Spinal cord (tissue), 10 donors: Measurements from ENCODE around the gene ARHGAP21. TPM values are rescaled to one million over a fixed set of nuclear protein-coding genes. Genes with fewer than 3 reads are reported as not detected.
"Not testable (repeated sequence)": the region's sequence is repeated elsewhere in the genome, so short reads cannot be mapped to it uniquely, and the experiment has no call there.

ENCODE experiments used
- DNase-seq, 6 donors: peaks; one replicate each; pipeline versions ENCODE4 v3.0.0 to v3.0.0-alpha.2; 2013 to 2015; ENCODE audit warnings: low spot score in 6 of 6, low read depth in 4 of 6
- H3K27ac ChIP-seq: one replicate; pipeline ENCODE4 v1.5.1; 2013; ENCODE audit warnings: low read depth, low read length, control low read depth
- H3K27me3 ChIP-seq: one replicate; pipeline ENCODE4 v1.6.1; 2013; ENCODE audit warnings: low read length; ENCODE audit not compliant: control insufficient read depth, insufficient read depth
- H3K36me3 ChIP-seq: one replicate; pipeline ENCODE4 v1.6.1; 2013; ENCODE audit warnings: low read length; ENCODE audit not compliant: control insufficient read depth, insufficient read depth
- H3K4me1 ChIP-seq: one replicate; pipeline ENCODE4 v1.6.1; 2013; ENCODE audit warnings: low read length; ENCODE audit not compliant: control insufficient read depth, insufficient read depth
- H3K4me3 ChIP-seq: one replicate; pipeline ENCODE4 v1.5.1; 2013; ENCODE audit warnings: low read depth, low read length, control low read depth
- H3K9me3 ChIP-seq: one replicate; pipeline ENCODE4 v1.6.1; 2013; ENCODE audit warnings: low read length; ENCODE audit not compliant: control insufficient read depth, insufficient read depth
- WGBS: methylation state at CpG from one replicate; pipeline ENCODE4 v1.1.5; 2013; ENCODE audit warnings: missing lambda C conversion rate; ENCODE audit not compliant: insufficient coverage; 5-methylcytosine and 5-hydroxymethylcytosine counted together
- polyA plus RNA-seq, 2 donors: library from polyadenylated mRNA; unstranded; fragments of 120-200 nt; gene quantifications; one replicate each; pipeline ENCODE4 v1.2.1, GENCODE V29; 2013; ENCODE audit not compliant: insufficient read length in 2 of 2
- total RNA-seq, 2 donors: library from RNA; depleted of rRNA in 1 of 2; stranded (reverse); fragments of 120-200 nt in 1 of 2; fragments of >200 nt in 1 of 2; gene quantifications; one replicate each; pipeline versions ENCODE4 v1.2.3 to v1.2.4, GENCODE V29; 2013 to 2014
- donor health status: healthy.

ARHGAP21 gene
- total and polyA plus RNA-seq, 4 donors, result 134 to 161 (median 147) TPM

DNA sequence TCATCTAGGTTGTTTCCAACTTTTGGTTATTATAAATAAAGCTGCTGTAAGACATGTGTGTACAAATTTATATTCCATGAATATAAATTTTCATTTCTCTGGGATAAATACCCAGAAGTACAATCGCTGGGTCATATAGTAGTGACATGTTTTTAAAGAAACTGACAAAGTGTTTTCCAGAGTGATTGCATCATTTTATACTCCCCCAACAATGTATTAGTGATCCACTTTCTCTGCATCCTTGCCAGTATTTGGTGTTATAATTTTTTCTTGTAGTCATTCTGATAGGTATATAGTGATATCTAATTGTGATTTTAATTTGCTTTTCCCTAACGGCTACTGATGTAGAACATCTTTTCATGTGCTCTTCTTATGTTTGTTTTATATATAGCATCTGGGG is 27.0 kb upstream of the ARHGAP21 start:
- no CpG with 5 or more reads among the region's 2 CpGs for WGBS
- no peaks in the 10 kb centered on the region for H3K9me3 ChIP-seq
- H3K27me3 ChIP-seq, result no peaks in the 10 kb centered on the region
- DNase-seq, result no peak
- H3K4me3 ChIP-seq, result no peak overlapping the region
- H3K36me3 ChIP-seq, result no peaks in the 10 kb centered on the region
- no peaks in the 10 kb centered on the region for H3K4me1 ChIP-seq
- H3K27ac ChIP-seq, result no peak overlapping the region

DNA sequence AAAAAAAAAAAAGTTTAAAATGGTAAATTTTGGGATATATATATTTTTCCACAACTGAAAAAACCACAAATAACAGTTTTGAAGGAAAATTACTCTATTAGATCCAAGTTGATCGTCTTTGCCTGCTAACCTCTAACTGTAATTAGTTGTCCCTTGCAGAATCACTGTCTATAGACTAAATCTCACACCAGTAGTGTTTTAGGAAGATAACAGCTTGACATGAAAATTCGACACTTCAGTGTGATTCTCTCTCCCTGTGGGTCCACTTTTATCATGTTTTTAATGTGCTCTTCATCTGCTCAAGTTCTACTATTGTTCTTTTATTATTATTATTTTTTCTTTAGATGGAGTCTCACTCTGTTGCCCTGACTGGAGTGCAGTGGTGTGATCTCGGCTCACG is 24.5 kb upstream of the ARHGAP21 start:
- no peak overlapping the region for H3K27ac ChIP-seq
- no peak overlapping the region for H3K4me3 ChIP-seq
- no peaks in the 10 kb centered on the region for H3K36me3 ChIP-seq
- H3K4me1 ChIP-seq, result no peaks in the 10 kb centered on the region
- no CpG with 5 or more reads among the region's 4 CpGs for WGBS
- no peaks in the 10 kb centered on the region for H3K27me3 ChIP-seq
- no peak for DNase-seq
- no peaks in the 10 kb centered on the region for H3K9me3 ChIP-seq

DNA sequence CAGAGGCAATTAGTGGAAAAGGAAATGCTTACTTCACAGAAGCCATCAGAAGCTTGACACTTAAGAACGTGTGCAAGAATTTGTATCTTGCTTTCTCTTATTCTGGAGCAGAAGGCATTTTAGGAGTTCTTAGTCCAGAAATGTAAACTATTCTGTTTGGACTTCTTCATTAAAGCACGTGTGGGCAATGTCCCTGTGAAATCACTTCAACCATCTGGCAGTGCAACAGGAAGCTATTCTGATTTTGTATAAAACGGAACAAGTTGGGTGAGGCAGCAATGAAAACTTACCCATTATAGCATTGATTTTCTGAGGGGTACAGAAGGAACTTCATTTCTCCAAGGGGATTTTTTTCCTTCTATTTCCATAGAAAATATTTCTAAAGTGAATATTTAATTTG is 21.3 kb upstream of the ARHGAP21 start:
- Histone ChIP-seq H3K36me3 (no peaks in the 10 kb centered on the region), H3K27ac (no peak overlapping the region), H3K4me1 (no peaks in the 10 kb centered on the region), H3K9me3 (no peaks in the 10 kb centered on the region), H3K4me3 (no peak overlapping the region), H3K27me3 (no peaks in the 10 kb centered on the region)
- 86% methylated on average over 1 of the region's 3 CpGs for WGBS
- DNase-seq, result no peak

DNA sequence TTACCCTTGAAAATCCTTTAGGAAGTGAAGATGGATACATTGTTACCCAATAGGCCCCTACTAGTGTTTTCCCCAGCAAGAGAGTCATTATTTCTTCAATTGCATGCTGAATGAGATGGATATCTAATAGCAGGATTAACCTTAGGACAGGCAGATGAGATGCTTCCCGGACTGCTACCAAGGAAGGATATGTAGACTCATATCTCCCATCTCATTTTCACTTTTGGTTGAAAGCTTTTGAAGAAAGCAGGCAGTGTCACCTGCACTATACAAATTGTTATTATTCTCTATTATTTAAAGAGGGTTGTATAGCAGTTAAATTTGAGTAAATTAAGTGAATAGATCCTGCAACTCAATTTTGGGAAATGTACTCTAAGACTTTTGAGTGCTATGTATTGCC is 17.0 kb upstream of the ARHGAP21 start:
- Histone ChIP-seq H3K4me1 (no peaks in the 10 kb centered on the region), H3K9me3 (no peaks in the 10 kb centered on the region), H3K4me3 (no peak overlapping the region), H3K27me3 (no peaks in the 10 kb centered on the region), H3K27ac (no peak overlapping the region), H3K36me3 (no peaks in the 10 kb centered on the region)
- WGBS, result no CpG with 5 or more reads among the region's 1 CpG
- DNase-seq, result no peak

DNA sequence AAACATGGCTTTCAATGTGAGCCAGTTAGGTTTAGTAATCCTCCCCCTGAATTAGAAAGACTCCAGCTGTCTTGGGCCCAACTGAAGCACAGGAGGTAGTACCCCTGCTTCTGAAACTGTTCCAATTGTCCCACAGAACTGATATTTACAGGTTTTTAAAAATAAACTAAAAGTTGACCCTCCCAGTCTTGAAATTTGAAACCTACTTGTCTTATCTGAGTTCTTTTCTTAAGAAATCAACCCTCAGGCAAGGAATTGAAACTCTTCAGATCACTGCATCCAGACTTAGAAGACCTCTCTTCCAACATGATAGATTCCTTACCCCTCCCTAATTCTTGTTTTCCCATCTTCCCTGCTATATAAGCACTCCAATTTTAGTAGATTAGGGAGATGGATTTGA is 13.3 kb upstream of the ARHGAP21 start:
- DNase-seq, result no peak
- no peak overlapping the region for H3K4me3 ChIP-seq

DNA sequence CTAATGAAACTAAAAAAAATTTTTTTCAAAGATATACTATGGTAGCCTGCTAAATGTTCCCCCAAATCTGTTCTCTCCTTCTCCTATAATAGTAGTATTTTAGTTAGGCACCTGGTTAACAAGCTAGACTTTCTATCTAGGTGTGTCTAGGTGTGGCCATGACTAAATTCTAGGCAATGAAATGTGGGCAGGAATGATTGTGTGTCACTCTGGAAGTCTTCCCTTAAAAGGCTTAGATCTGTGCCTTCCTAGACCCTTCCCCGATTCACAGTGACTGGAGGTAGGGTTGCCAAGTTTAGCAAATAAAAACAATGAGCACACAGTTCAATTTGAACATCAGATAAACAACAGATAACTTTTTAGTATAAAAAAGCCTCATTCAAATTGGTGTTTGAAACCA is 8.3 kb upstream of the ARHGAP21 start:
- Histone ChIP-seq H3K4me1 (no peaks in the 10 kb centered on the region), H3K9me3 (no peaks in the 10 kb centered on the region), H3K27ac (no peak overlapping the region), H3K27me3 (no peaks in the 10 kb centered on the region), H3K4me3 (no peak overlapping the region), H3K36me3 (no peaks in the 10 kb centered on the region)
- DNase-seq, result no peak
- WGBS, result no CpG with 5 or more reads among the region's 1 CpG

More for the DNA sequence above, 13.3 kb upstream of the ARHGAP21 start:
- H3K27ac ChIP-seq, result no peak overlapping the region
- H3K9me3 ChIP-seq, result no peaks in the 10 kb centered on the region
- H3K4me1 ChIP-seq, result no peaks in the 10 kb centered on the region
- no peaks in the 10 kb centered on the region for H3K27me3 ChIP-seq
- no peaks in the 10 kb centered on the region for H3K36me3 ChIP-seq

DNA sequence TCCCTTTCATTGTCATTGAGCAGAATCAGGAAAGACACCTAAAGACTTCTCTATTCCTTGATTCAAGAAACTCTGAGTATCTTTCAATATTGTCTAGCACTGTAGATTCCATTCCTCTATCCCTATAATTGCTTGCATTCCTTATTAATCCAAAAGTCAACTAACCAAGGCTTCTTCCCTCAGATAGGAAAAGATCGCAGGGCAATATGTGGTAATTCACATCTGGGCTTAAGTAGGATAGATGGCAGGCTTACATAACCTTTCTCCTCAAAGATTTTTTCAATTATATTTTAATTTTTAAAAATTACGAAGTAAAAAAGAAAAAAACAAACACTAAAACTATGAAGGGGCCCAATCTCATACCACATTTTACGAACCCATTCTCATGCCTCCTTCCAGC is 7.1 kb upstream of the ARHGAP21 start:
- Histone ChIP-seq H3K36me3 (no peaks in the 10 kb centered on the region), H3K4me3 (no peak overlapping the region), H3K9me3 (no peaks in the 10 kb centered on the region), H3K4me1 (no peaks in the 10 kb centered on the region), H3K27ac (no peak overlapping the region), H3K27me3 (no peaks in the 10 kb centered on the region)
- no peak for DNase-seq
- WGBS, result no CpG with 5 or more reads among the region's 3 CpGs

DNA sequence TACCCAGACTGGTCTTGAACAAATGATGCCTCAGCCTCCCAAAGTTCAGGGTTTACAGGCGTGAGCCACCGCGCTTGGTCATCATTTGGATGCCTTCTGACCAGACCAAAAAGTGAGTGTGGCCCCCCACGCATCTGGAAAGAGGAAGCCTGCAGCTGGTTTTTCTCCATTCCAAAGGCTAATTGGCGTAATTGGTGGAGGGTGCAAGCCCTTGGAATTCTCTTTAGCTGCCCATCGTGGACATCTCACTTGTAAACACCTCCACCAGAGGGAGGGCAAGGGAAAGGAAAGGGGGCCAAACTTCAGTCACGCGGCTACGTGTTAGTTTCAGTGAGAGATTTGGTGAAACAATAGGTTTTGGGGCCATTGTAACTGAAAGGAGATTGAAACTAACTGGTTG is 4.1 kb upstream of the ARHGAP21 start:
- H3K27ac ChIP-seq, result no peak overlapping the region
- no peaks in the 10 kb centered on the region for H3K27me3 ChIP-seq
- no peaks in the 10 kb centered on the region for H3K36me3 ChIP-seq
- no peaks in the 10 kb centered on the region for H3K4me1 ChIP-seq
- H3K9me3 ChIP-seq, result no peaks in the 10 kb centered on the region
- DNase-seq, result no peak
- no peak overlapping the region for H3K4me3 ChIP-seq
- 88% methylated on average over 5 of the region's 9 CpGs for WGBS

DNA sequence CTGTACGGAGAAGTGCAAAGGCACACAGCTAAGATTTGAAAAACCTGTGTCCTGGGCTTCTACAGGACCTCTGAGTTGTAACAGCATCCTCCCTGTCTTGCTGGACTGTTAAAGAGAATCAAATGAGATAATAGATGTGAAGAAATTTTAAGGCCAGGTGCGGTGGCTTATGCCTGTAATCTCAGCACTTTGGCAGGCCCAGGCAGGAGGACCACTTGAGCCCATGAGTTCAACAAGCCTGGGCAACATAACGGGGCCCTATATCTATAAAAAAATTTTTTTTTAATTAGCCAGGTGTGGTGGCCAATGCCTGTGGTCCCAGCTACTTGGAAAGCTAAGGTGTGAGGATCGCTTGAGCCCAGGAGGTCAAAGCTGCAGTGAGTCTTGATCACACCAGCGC is 2.9 kb upstream of the ARHGAP21 start:
- Histone ChIP-seq H3K27ac (no peak overlapping the region), H3K27me3 (no peaks in the 10 kb centered on the region), H3K9me3 (no peaks in the 10 kb centered on the region), H3K4me1 (peaks cover 5% of the 10 kb centered on the region), H3K4me3 (no peak overlapping the region), H3K36me3 (peaks cover 2% of the 10 kb centered on the region)
- WGBS, result 89% methylated on average over 2 of the region's 5 CpGs
- DNase-seq, result no peak

DNA sequence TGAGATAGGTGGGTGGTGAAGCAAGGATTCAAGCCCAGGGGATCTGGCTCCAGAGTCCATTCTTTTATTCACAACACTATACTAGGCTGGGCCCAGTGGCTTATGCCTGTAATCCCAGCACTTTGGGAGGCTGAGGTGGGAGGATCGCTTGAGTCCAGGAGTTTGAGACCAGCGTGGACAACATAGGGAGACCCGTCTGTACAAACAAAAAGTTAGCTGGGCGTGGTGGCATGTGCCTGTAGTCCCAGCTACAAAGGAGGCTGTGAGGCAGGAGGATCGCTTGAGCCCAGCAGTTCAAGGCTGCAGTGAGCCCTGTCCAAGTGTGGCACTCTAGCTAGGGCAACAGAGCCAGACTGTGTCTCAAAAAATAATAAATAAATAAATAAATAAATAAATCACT is 2.3 kb upstream of the ARHGAP21 start:
- not testable (repeated sequence) for H3K9me3 ChIP-seq, H3K27ac ChIP-seq, H3K4me1 ChIP-seq, H3K27me3 ChIP-seq, H3K36me3 ChIP-seq, H3K4me3 ChIP-seq, DNase-seq
- WGBS, result 92% methylated on average over 4 of the region's 5 CpGs
